ENCODE measurements around the gene NDUFB5.

GRCh38 chr3:179599531-179599930 lies 5.1 kb upstream of the NDUFB5 start:
- TF ChIP-seq CTCF (IDR thresholded peaks at IDR 0.05): no peak
- TF ChIP-seq TEAD1 (CRISPR knock-in tag; IDR thresholded peaks at IDR 0.05): no peak
- TF ChIP-seq E2F5 (CRISPR knock-in tag; IDR thresholded peaks at IDR 0.05): no peak
- no peak for TF ChIP-seq HMGXB4 (CRISPR knock-in tag; IDR thresholded peaks at IDR 0.05)
- no peak for TF ChIP-seq TEAD4 (CRISPR knock-in tag; IDR thresholded peaks at IDR 0.05)
- no peak for TF ChIP-seq USF1 (CRISPR knock-in tag; IDR thresholded peaks at IDR 0.05)
- no peak for TF ChIP-seq ZNF281 (CRISPR knock-in tag; IDR thresholded peaks at IDR 0.05)
- no peak for TF ChIP-seq ZNF532 (CRISPR knock-in tag; IDR thresholded peaks at IDR 0.05; ENCODE audit: borderline replicate concordance)

Data from WTC11 (cell line).